GM21723 (cell line): Measurements from ENCODE around the gene GDI1.

ENCODE experiments used
- ATAC-seq: cut with Tn5 transposase; IDR thresholded peaks from one replicate; pipeline ENCODE4 v1.9.1; 2021; ENCODE audit warnings: mild to moderate bottlenecking, moderate library complexity; ENCODE audit not compliant: unreplicated experiment

The GDI1 gene

GRCh38 chrX:154478728-154479622 lies 42.0 kb downstream of the GDI1 start, which contains the start of gene LAGE3:
Gene LAGE3, minus strand, starts transcription at chrX:154479281. Its CDS starts 366 bp downstream, at chrX:154478915.
- peak; percentile 91 for ATAC-seq

- ATAC-seq: no peak
Measured at GRCh38 chrX:154481195-154481594, 44.2 kb downstream of the GDI1 start.

GRCh38 chrX:154481911-154482601 lies 45.1 kb downstream of the GDI1 start:
- ATAC-seq: no peak

GRCh38 chrX:154482786-154483185 lies 45.8 kb downstream of the GDI1 start:
- no peak for ATAC-seq

- ATAC-seq: no peak
Measured at GRCh38 chrX:154483325-154483724, 46.4 kb downstream of the GDI1 start.

GRCh38 chrX:154484255-154485149 lies 47.5 kb downstream of the GDI1 start:
- ATAC-seq: no peak

GRCh38 chrX:154485150-154486051 lies 48.4 kb downstream of the GDI1 start:
- no peak for ATAC-seq

GRCh38 chrX:154486052-154486395 lies 49.1 kb downstream of the GDI1 start:
- no peak for ATAC-seq

GRCh38 chrX:154486396-154487207 lies 49.6 kb downstream of the GDI1 start, which contains the start of gene UBL4A:
Gene UBL4A, minus strand, starts transcription at chrX:154486615. Its CDS starts 31 bp downstream, at chrX:154486584.
- no peak for ATAC-seq

GRCh38 chrX:154487518-154488290 lies 50.8 kb downstream of the GDI1 start:
- ATAC-seq: no peak

- ATAC-seq: no peak
Measured at GRCh38 chrX:154488336-154489075, 51.6 kb downstream of the GDI1 start.

- ATAC-seq: no peak
Measured at GRCh38 chrX:154489182-154489581, 52.2 kb downstream of the GDI1 start.

- ATAC-seq: peak; percentile 11
Measured at GRCh38 chrX:154490021-154490413, 53.1 kb downstream of the GDI1 start.

GRCh38 chrX:154490414-154491083 lies 53.6 kb downstream of the GDI1 start, which contains the start of gene SLC10A3:
Gene SLC10A3, minus strand, starts transcription at chrX:154490629. Its CDS starts 1,689 bp downstream, at chrX:154488940.
- ATAC-seq: peak; percentile 72
